SJCRH30 (cell line): Measurements from ENCODE around the gene SPAG9. TPM values are rescaled to one million over a fixed set of nuclear protein-coding genes. Genes with fewer than 3 reads are reported as not detected.
A peak's percentile ranks its signal among the peaks of the same experiment; 100 is the strongest.
"Not testable (repeated sequence)": the region's sequence is repeated elsewhere in the genome, so short reads cannot be mapped to it uniquely, and the experiment has no call there.

Source experiments
- DNase-seq, 2 experiments: peaks; one replicate each; pipeline ENCODE4 v3.0.0-alpha.2; 2015 to 2020
- H3K27ac ChIP-seq: fragments of 250-450 bp; sonication (Bioruptor Pico); 2 replicates; pipeline ENCODE4 v1.5.1; 2020; ENCODE audit warnings: mild to moderate bottlenecking, moderate library complexity
- H3K27me3 ChIP-seq: fragments of 250-450 bp; sonication (Bioruptor Pico); 2 replicates; pipeline ENCODE4 v1.5.1; 2020; ENCODE audit warnings: mild to moderate bottlenecking, moderate library complexity
- H3K36me3 ChIP-seq: fragments of 250-450 bp; sonication (Bioruptor Pico); 2 replicates; pipeline ENCODE4 v1.5.1; 2020; ENCODE audit warnings: mild to moderate bottlenecking, moderate library complexity
- H3K4me1 ChIP-seq: fragments of 250-450 bp; sonication (Bioruptor Pico); 2 replicates; pipeline ENCODE4 v1.5.1; 2020; ENCODE audit warnings: mild to moderate bottlenecking, moderate library complexity
- H3K4me3 ChIP-seq: fragments of 250-450 bp; sonication (Bioruptor Pico); 2 replicates; pipeline ENCODE4 v1.5.1; 2020; ENCODE audit warnings: mild to moderate bottlenecking, moderate library complexity
- H3K9me3 ChIP-seq: fragments of 250-450 bp; sonication (Bioruptor Pico); replicated peaks from 2 replicates; pipeline ENCODE4 v1.5.1; 2020; ENCODE audit warnings: mild to moderate bottlenecking, moderate library complexity
- total RNA-seq: library from RNA; depleted of rRNA; stranded (reverse); fragments of >200 nt; shearing (Covaris generic); gene quantifications from 2 replicates; pipeline ENCODE4 v1.2.3, GENCODE V29; 2014

SPAG9 gene
- total RNA-seq, 1 experiment from 2014 or later, result 42.8 TPM

- no peak for DNase-seq
- no peak overlapping the region for H3K4me3 ChIP-seq
- no peaks in the 10 kb centered on the region for H3K27me3 ChIP-seq
- no peaks in the 10 kb centered on the region for H3K9me3 ChIP-seq
- no peaks in the 10 kb centered on the region for H3K36me3 ChIP-seq
- H3K27ac ChIP-seq, result no peak overlapping the region
- H3K4me1 ChIP-seq, result peaks cover 34% of the 10 kb centered on the region
These were observed 174.3 kb downstream of the SPAG9 start for GRCh38 chr17:50946223-50946890.

GRCh38 chr17:50945779-50946222 is 174.9 kb downstream of the SPAG9 start:
- H3K27ac ChIP-seq, result no peak overlapping the region
- no peak for DNase-seq
- H3K4me3 ChIP-seq, result no peak overlapping the region
- no peaks in the 10 kb centered on the region for H3K36me3 ChIP-seq
- H3K4me1 ChIP-seq, result peaks cover 29% of the 10 kb centered on the region
- no peaks in the 10 kb centered on the region for H3K9me3 ChIP-seq
- H3K27me3 ChIP-seq, result no peaks in the 10 kb centered on the region

GRCh38 chr17:50944902-50945720 is 175.6 kb downstream of the SPAG9 start:
- H3K4me3 ChIP-seq, result no peak overlapping the region
- H3K4me1 ChIP-seq, result peaks cover 22% of the 10 kb centered on the region
- no peaks in the 10 kb centered on the region for H3K27me3 ChIP-seq
- no peak for DNase-seq
- no peak overlapping the region for H3K27ac ChIP-seq
- no peaks in the 10 kb centered on the region for H3K36me3 ChIP-seq
- no peaks in the 10 kb centered on the region for H3K9me3 ChIP-seq

GRCh38 chr17:50944054-50944901 is 176.4 kb downstream of the SPAG9 start:
- peaks cover 15% of the 10 kb centered on the region for H3K4me1 ChIP-seq
- H3K27me3 ChIP-seq, result no peaks in the 10 kb centered on the region
- H3K27ac ChIP-seq, result no peak overlapping the region
- peak; percentile 39 to 42 for DNase-seq
- H3K4me3 ChIP-seq, result peak overlapping the region; percentile 37
- no peaks in the 10 kb centered on the region for H3K36me3 ChIP-seq
- H3K9me3 ChIP-seq, result no peaks in the 10 kb centered on the region

- H3K36me3 ChIP-seq, result no peaks in the 10 kb centered on the region
- no peaks in the 10 kb centered on the region for H3K9me3 ChIP-seq
- H3K27ac ChIP-seq, result no peak overlapping the region
- H3K27me3 ChIP-seq, result no peaks in the 10 kb centered on the region
- no peak for DNase-seq
- peaks cover 8% of the 10 kb centered on the region for H3K4me1 ChIP-seq
- H3K4me3 ChIP-seq, result no peak overlapping the region
These were observed 177.1 kb downstream of the SPAG9 start for GRCh38 chr17:50943575-50943933.

- not testable (repeated sequence) for H3K4me1 ChIP-seq, H3K36me3 ChIP-seq, H3K27me3 ChIP-seq, H3K27ac ChIP-seq, H3K4me3 ChIP-seq, DNase-seq, H3K9me3 ChIP-seq
These were observed 179.0 kb downstream of the SPAG9 start for GRCh38 chr17:50941676-50942048.

GRCh38 chr17:50939795-50940684 is 180.6 kb downstream of the SPAG9 start:
- H3K36me3 ChIP-seq, result no peaks in the 10 kb centered on the region
- no peak overlapping the region for H3K4me3 ChIP-seq
- no peaks in the 10 kb centered on the region for H3K27me3 ChIP-seq
- H3K4me1 ChIP-seq, result peaks cover 9% of the 10 kb centered on the region
- no peak overlapping the region for H3K27ac ChIP-seq
- DNase-seq, result no peak
- H3K9me3 ChIP-seq, result no peaks in the 10 kb centered on the region

- peaks cover 14% of the 10 kb centered on the region for H3K4me1 ChIP-seq
- no peaks in the 10 kb centered on the region for H3K27me3 ChIP-seq
- H3K9me3 ChIP-seq, result no peaks in the 10 kb centered on the region
- no peak for DNase-seq
- H3K36me3 ChIP-seq, result no peaks in the 10 kb centered on the region
- H3K4me3 ChIP-seq, result no peak overlapping the region
- no peak overlapping the region for H3K27ac ChIP-seq
These were observed 181.2 kb downstream of the SPAG9 start for GRCh38 chr17:50939542-50939794.

- H3K36me3 ChIP-seq, result no peaks in the 10 kb centered on the region
- H3K9me3 ChIP-seq, result no peaks in the 10 kb centered on the region
- H3K27me3 ChIP-seq, result no peaks in the 10 kb centered on the region
- H3K4me1 ChIP-seq, result peaks cover 14% of the 10 kb centered on the region
- DNase-seq, result no peak
- no peak overlapping the region for H3K27ac ChIP-seq
- H3K4me3 ChIP-seq, result no peak overlapping the region
These were observed 181.7 kb downstream of the SPAG9 start for GRCh38 chr17:50938821-50939541.

GRCh38 chr17:50935996-50936266 is 184.7 kb downstream of the SPAG9 start:
- Histone ChIP-seq H3K36me3 (no peaks in the 10 kb centered on the region), H3K27ac (no peak overlapping the region), H3K9me3 (no peaks in the 10 kb centered on the region), H3K4me3 (no peak overlapping the region), H3K4me1 (peaks cover 14% of the 10 kb centered on the region), H3K27me3 (no peaks in the 10 kb centered on the region)
- DNase-seq, result no peak

GRCh38 chr17:50935221-50935995 is 185.3 kb downstream of the SPAG9 start:
- no peak for DNase-seq
- H3K9me3 ChIP-seq, result no peaks in the 10 kb centered on the region
- H3K27me3 ChIP-seq, result no peaks in the 10 kb centered on the region
- no peaks in the 10 kb centered on the region for H3K36me3 ChIP-seq
- H3K27ac ChIP-seq, result no peak overlapping the region
- peaks cover 14% of the 10 kb centered on the region for H3K4me1 ChIP-seq
- H3K4me3 ChIP-seq, result no peak overlapping the region

GRCh38 chr17:50934672-50935220 is 185.9 kb downstream of the SPAG9 start:
- H3K9me3 ChIP-seq, result no peaks in the 10 kb centered on the region
- no peaks in the 10 kb centered on the region for H3K36me3 ChIP-seq
- H3K4me3 ChIP-seq, result no peak overlapping the region
- H3K27ac ChIP-seq, result no peak overlapping the region
- H3K27me3 ChIP-seq, result no peaks in the 10 kb centered on the region
- DNase-seq, result no peak
- H3K4me1 ChIP-seq, result peaks cover 14% of the 10 kb centered on the region

- DNase-seq, result no peak
- Histone ChIP-seq H3K27me3 (no peaks in the 10 kb centered on the region), H3K4me1 (peaks cover 14% of the 10 kb centered on the region), H3K27ac (no peak overlapping the region), H3K4me3 (no peak overlapping the region), H3K9me3 (no peaks in the 10 kb centered on the region), H3K36me3 (no peaks in the 10 kb centered on the region)
These were observed 186.5 kb downstream of the SPAG9 start for GRCh38 chr17:50934161-50934560.
